Hematopoietic multipotent progenitor cell treated with erythropoietin and hydrocortisone succinate and interleukin-3 and kit ligand, for 15 days (in vitro differentiated cells): ENCODE data around the gene WNT16.

Experiments
- DNase-seq: peaks from one replicate; pipeline ENCODE4 v3.0.0-alpha.2; 2015; ENCODE audit warnings: low spot score

WNT16 gene

DNA sequence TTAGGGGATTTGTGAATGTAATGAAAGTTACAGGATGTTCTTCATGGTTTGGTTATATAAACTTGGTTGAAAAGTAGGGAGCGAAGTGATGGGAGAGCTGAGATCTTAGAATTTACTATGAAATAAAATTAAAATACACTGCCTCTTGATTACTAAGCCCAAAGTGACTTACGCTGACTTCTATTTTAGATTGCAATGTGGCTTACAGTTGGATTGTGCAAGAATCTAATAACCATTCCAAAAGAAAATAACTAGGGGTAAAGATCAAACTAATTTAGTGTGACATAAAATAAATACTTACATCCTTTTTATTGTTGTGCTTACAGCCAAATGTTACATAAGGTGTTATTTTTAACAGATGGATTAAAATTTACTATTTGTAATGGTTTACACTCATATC lies 15.3 kb downstream of the WNT16 start:
- no peak for DNase-seq

- DNase-seq: no peak
Measured at GRCh38 chr7:121344497-121344896, 15.7 kb downstream of the WNT16 start.

DNA sequence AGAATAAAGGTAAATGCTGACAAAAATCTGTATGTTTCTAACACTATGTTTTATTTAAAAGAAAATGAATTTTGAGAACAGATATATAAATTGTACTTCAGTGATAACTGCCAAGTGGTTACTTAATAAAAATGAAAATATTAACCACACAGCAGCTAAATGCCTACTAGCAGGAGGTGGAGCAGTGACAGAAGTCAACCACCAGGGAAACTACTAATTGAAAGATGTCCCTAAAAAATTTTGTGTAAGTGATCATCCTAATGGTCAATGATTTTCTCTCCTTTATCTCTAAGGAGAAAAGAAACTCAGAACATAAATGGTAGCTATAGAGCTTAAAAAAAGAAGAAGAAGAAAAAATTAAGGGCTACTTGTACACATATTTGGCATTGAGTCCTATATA lies 22.9 kb downstream of the WNT16 start:
- DNase-seq: no peak

- DNase-seq: no peak
Measured at GRCh38 chr7:121352323-121352722, 23.5 kb downstream of the WNT16 start.

GRCh38 chr7:121355574-121355973 lies 26.8 kb downstream of the WNT16 start:
- DNase-seq: no peak

DNA sequence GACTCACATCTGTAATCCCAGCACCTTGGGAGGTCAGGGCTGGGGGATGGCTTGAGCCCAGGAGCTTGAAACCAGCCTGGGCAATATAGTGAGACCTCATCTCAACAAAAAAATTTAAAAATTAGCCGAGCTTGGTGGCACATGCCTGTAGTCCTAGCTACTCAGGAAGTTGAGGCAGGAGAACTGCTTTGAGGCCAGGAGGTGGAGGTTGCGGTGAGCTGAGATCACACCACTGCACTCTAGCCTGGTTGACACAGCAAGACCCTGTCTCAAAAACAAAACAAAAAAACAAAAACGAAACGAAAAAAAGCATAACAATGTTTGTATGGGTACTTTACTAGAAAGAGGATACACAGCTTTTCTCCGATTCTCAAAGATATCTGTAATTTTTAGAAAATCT lies 31.8 kb downstream of the WNT16 start:
- DNase-seq: no peak

DNA sequence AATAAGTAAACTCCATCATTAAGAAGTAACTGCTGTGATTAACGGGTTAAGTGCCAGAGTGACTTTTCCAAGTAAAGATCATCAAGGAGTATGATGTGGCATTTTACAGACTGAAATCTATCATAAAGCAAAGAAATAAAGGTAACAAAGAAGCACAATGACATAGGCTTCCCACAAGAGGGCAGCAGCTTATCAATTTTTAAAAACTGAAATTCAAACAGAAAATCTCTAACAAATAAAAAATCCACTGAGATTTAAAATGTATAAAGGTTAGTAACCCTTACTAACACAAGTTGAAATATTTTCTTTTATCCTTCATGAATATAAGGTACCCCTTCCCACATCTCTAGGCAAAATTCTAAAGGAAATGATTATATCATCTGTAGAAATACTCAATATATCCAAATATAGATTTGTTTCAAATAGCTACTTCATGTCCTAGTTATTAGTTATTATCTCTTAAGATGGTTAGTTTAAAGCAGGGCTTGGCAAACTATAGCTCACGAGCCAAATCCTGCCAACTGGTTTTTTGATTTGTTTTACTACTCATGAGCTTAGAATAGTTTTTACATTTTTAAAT lies 38.1 kb downstream of the WNT16 start:
- DNase-seq: peak; percentile 22

GRCh38 chr7:121369462-121369861 lies 40.7 kb downstream of the WNT16 start:
- no peak for DNase-seq

- DNase-seq: no peak
Measured at GRCh38 chr7:121371367-121371766, 42.6 kb downstream of the WNT16 start.

GRCh38 chr7:121371883-121372282 lies 43.1 kb downstream of the WNT16 start:
- DNase-seq: no peak

GRCh38 chr7:121372376-121373010 lies 43.7 kb downstream of the WNT16 start:
- no peak for DNase-seq

GRCh38 chr7:121373177-121373576 lies 44.4 kb downstream of the WNT16 start:
- no peak for DNase-seq

- no peak for DNase-seq
Measured at GRCh38 chr7:121376979-121377378, 48.2 kb downstream of the WNT16 start.

- no peak for DNase-seq
Measured at GRCh38 chr7:121379930-121380329, 51.1 kb downstream of the WNT16 start.

DNA sequence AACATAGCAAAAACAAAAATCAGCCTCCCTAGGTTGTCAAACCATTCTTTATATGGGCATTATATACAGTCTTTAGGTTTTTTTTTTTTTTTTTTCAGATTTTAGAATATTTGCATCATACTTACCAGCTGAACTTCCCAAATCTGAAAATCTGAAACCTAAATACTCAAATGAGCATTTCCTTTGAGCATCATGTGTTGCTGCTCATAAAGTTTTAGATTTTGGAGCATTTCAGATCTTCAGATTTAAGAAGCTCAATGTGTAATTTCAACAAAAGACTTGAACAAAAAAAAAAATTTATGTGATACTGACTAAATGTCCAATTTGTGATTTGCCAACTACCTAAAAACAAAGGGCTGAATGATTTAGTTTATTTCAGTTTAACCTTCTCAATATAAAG lies 53.7 kb downstream of the WNT16 start:
- no peak for DNase-seq

DNA sequence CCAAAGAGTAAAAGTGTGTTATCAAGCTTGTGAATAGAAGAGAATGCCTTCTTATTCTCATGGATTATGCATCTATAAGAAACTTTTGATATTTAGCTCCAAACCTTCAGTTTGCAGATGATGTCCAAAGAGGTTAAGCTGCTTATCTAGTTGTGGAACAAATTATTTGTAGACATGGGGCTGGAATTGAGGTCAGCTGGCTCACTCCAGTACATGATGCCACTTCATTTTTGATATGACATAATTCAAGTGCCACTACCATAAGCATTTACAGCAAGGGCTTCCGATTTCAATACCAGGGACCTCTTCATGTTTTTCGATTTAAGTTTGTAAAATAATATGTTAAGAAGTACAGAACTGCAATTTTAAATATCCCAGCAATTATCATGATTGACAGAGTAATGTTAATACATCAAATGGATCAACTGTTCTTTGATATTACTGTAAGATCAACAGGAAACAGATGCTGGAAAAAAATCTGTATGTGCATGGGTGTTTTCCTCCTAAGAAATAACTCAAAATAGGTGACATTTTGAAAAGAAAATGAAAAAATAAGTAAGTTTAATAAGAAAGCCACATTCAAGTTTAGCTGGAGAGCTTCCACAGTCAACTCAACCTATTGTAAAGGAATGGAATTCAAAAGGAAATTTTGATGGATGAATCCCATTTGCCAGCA lies 54.6 kb downstream of the WNT16 start:
- no peak for DNase-seq

DNA sequence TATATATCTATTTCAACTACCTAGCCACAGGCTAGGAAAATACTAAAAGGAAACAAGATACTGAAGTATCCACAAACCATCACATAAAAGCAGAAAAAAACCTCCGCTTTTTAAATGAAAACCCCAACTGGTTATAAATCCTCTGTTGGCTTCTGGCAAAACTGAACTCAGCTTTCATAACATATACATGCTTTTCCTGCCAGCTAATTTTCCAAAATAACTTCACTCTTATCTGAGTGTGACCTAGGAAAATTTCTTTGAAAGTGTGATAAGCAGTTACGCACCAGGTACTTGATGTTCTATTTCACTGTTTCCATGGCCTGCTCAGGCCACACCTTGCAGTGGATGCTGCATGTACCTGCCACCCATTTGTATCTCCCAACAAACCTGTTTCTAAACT lies 55.5 kb downstream of the WNT16 start:
- no peak for DNase-seq

DNA sequence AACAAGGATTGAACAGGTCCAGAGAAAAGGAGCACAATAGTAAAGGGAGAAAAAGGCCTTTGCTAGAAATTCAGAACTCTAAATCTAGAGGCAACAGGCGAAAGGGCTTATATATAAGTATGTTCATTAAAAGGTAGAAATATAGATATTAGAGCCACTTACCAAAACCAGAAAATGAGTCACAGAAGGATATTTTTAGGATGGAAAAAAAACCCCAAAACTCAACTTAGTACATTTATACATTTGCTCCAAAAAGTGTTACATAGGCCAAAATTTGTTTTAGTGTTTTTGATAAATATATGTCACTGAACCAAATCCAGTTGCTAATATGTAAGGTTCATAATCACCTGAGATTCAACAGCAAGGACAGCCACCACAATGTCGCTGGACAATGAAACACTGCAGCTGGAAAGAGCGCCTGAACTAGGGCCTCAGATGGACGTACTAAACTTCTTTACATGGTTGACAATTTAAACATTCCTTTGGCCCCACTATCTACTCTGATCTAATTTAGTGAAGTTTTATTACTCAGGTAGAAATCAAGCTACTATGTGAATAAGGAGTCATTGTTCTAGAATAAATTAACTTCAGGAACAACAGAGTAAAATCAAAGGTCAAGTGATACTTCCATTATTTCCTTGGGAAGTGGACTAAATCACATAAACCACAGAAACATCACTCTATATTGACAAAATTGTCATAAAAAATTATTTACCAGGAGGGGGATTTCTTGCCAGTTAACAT lies 56.4 kb downstream of the WNT16 start:
- no peak for DNase-seq

- DNase-seq: no peak
Measured at GRCh38 chr7:121385800-121386179, 57.0 kb downstream of the WNT16 start.

DNA sequence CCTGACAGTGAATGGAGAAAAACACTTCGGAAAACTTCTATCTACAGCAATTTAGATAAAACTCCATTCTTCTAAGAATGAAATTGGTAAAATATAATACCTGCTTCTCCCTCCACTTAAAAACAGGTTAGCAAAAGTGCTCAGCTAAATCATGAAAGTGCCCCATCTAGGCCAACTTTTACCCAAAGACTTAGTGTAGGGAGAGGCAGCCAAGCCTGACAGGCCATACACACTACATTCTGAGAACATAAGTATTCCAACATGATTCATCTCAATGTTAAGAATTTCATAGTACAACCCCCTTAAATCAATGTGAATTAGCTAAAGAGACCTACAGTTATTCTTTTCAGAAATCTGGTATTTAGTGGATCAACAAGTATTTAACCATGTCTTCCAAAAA lies 60.1 kb downstream of the WNT16 start:
- DNase-seq: no peak

DNA sequence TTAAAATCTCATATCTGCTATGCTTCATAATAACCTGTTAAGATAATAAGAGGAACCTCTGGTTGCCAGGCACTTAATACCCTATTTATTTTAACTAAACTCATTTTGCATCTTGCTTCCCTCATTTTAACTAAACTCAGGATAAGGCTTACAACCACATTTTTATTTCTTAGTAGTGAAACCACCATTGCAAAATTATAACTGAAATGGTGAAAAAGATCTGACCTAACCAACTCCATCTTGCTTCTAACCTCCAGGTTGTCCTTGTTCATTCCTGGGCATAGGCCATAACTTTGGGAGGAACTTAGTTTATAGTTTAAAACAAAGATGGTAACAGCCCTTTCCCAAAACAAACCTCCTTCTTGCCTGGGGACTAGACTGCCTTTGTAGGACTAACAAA lies 61.3 kb downstream of the WNT16 start:
- no peak for DNase-seq

DNA sequence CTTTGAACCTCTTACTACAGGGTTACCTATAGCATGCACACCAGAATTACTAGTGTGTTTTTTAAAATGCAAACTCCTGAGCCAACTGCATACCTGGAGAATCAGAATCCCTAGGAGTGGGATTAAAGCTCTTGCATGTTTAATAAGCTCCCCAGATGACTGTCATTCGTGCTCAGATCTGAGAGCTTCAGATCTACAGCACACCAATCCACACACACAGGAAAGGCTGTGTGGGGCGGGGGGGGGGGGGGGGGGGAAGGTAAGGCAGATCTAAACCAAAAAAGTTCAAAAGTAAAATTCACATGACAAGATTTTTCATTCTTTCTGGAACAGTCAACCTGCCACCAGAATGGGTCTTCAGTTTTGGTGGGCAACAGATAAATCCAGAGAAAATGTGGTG lies 61.8 kb downstream of the WNT16 start:
- no peak for DNase-seq
